PC-3 (cell line): Measurements from ENCODE around the gene KRT12.

Source experiments
- EZH2phosphoT487 ChIP-seq: fragments of 300-600 bp; sonication (generic); IDR thresholded peaks from 2 replicates; pipeline ENCODE4 v1.6.1; 2018; ENCODE audit warnings: mild to moderate bottlenecking, antibody characterized with exemption, low read length, borderline replicate concordance
- TF ChIP-seq, protein P1 (sequence below): fragments of 300-600 bp; sonication (generic); conservative IDR thresholded peaks from 2 replicates; pipeline ENCODE4 v1.5.1; 2017; ENCODE audit warnings: antibody characterized with exemption, low read depth, mild to moderate bottlenecking, low read length

DNA sequence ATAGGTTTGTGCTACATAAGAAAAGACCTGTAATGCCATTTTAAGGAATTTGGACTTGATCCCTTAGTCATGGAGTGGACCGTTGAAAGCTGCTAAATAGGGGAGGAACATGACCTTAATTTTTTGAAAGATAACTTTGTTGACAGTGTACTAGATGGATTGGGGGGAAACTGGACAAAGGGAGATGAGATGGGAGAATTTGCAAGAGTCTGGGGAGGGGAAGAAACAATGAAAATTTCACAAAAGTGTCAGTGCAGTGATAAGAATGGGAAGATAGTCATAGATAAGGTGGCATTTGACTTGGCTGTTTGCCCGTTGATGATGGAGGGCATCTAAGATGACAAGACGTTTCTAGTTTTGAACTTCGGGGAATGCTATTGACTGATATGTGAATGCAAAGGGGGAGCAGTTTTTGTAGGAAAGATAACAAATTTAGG lies 22.3 kb downstream of the KRT12 start:
- TF ChIP-seq, protein P1, sequence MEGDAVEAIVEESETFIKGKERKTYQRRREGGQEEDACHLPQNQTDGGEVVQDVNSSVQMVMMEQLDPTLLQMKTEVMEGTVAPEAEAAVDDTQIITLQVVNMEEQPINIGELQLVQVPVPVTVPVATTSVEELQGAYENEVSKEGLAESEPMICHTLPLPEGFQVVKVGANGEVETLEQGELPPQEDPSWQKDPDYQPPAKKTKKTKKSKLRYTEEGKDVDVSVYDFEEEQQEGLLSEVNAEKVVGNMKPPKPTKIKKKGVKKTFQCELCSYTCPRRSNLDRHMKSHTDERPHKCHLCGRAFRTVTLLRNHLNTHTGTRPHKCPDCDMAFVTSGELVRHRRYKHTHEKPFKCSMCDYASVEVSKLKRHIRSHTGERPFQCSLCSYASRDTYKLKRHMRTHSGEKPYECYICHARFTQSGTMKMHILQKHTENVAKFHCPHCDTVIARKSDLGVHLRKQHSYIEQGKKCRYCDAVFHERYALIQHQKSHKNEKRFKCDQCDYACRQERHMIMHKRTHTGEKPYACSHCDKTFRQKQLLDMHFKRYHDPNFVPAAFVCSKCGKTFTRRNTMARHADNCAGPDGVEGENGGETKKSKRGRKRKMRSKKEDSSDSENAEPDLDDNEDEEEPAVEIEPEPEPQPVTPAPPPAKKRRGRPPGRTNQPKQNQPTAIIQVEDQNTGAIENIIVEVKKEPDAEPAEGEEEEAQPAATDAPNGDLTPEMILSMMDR, result no peak
- TF ChIP-seq EZH2phosphoT487, result no peak
